Heart left ventricle (tissue), 16 donors: ENCODE data around the gene GBX2. TPM values are rescaled to one million over a fixed set of nuclear protein-coding genes. Genes with fewer than 3 reads are reported as not detected.

Source experiments
- ATAC-seq, 4 donors: fragments of 200-7000 bp; cut with Tn5 transposase; one replicate each; pipeline ENCODE4 v1.9.1; 2020 to 2022; ENCODE audit warnings: moderate library complexity in 4 of 4, mild to moderate bottlenecking in 3 of 4, moderate number of reproducible peaks in 1 of 4
- DNase-seq, 5 donors: peaks; one replicate each; pipeline ENCODE4 v3.0.0-alpha.2; 2020
- H3K27ac ChIP-seq, 12 donors: fragments of 200-600 bp; sonication (generic) in 4 of 12; one replicate each; pipeline versions ENCODE4 v1.5.0 to v1.8.0; 2016 to 2022; ENCODE audit warnings: mild to moderate bottlenecking in 2 of 12
- H3K27me3 ChIP-seq, 9 donors: fragments of 200-600 bp; sonication (generic) in 2 of 9; one replicate each; pipeline versions ENCODE4 v1.5.1 to v1.8.0; 2016 to 2022; ENCODE audit warnings: mild to moderate bottlenecking in 3 of 9
- H3K36me3 ChIP-seq, 9 donors: fragments of 200-600 bp; sonication (generic) in 2 of 9; one replicate each; pipeline versions ENCODE4 v1.5.0 to v1.8.0; 2018 to 2022; ENCODE audit warnings: mild to moderate bottlenecking in 2 of 9
- H3K4me1 ChIP-seq, 12 donors: fragments of 200-600 bp; sonication (generic) in 4 of 12; one replicate each; pipeline versions ENCODE4 v1.5.0 to v1.8.0; 2016 to 2022; ENCODE audit warnings: mild to moderate bottlenecking in 3 of 12
- H3K4me3 ChIP-seq, 12 donors: fragments of 200-600 bp; sonication (generic) in 4 of 12; one replicate each; pipeline versions ENCODE4 v1.5.0 to v1.8.0; 2017 to 2022; ENCODE audit warnings: mild to moderate bottlenecking in 9 of 12, moderate library complexity in 4 of 12
- H3K9me3 ChIP-seq, 12 donors: fragments of 200-600 bp; sonication (generic) in 4 of 12; one replicate each; pipeline versions ENCODE4 v1.5.0 to v1.8.0; 2016 to 2022; ENCODE audit warnings: mild to moderate bottlenecking in 1 of 12
- POLR2A ChIP-seq, 2 donors: fragments of 450-650 bp; IDR thresholded peaks; one replicate each; pipeline ENCODE4 v1.6.1; 2017; ENCODE audit warnings: antibody characterized with exemption in 2 of 2, mild to moderate bottlenecking in 2 of 2, moderate library complexity in 2 of 2
- WGBS, 4 donors: extraction: QIAGEN DNeasy Blood & Tissue Kit in 2 of 4; methylation state at CpG; one replicate each; pipeline versions ENCODE4 v1.1.5 to v1.1.7; 2013 to 2018; 5-methylcytosine and 5-hydroxymethylcytosine counted together
- intact Hi-C, 10 donors: fragments of 100-400 bp; cut with DNase I; formaldehyde crosslinking; loops; one replicate each; pipeline versions ENCODE4 v1.11.1 to v1.14.2; 2022
- polyA plus RNA-seq, 2 donors: library from polyadenylated mRNA; stranded (reverse); fragments of 200-250 nt; gene quantifications; one replicate each; pipeline ENCODE4 v1.2.3, GENCODE V29; 2013
- total RNA-seq, 9 donors: library from RNA; depleted of rRNA in 2 of 9; stranded (reverse); fragments of >200 nt in 2 of 9; fragmentation: NEBNext Ultra II Directional in 3 of 9; extraction: Animal tissue kit (Norgen Biotek cat#: 25700) in 3 of 9; gene quantifications; one replicate each; pipeline versions ENCODE4 v1.1.0 to v1.2.4, GENCODE V29; 2016 to 2023
- TF ChIP-seq, protein P1 (sequence below), 12 donors: fragments of 200-600 bp; sonication (generic) in 4 of 12; IDR thresholded peaks; one replicate each; pipeline versions ENCODE4 v1.5.0 to v1.8.0; 2018 to 2022; ENCODE audit warnings: antibody characterized with exemption in 12 of 12, mild to moderate bottlenecking in 5 of 12
- donor health status: ischemic (EF 13 %, LVEDD 7.1; RV severe dilation, severe dysfunction).
- donor health status: healthy with polysubstance abuse.
- donor health status: DM: no; HTN: yes; CAD: no.
- donor health status: DM: no; HTN: no; CAD: no.
- donor health status: ischemic (EF 25% LVEDD 6.9; RV normal size, moderate dysfunction).
- donor health status: ischemic (EF 25% LVEDD 5.7; RV mildly dilated, moderate dysfunction).
- donor health status: healthy.
- donor health status: DM: yes; HTN: yes; CAD: no.
- donor health status: ischemic (EF 35%, LVEDD 5.7; RV mildly dilated, moderate dysfunction).
- donor health status: nonischemic (EF 11% LVEDD 7.7; RV severe dilation, severe dysfunction).
- donor health status: DM: yes; HTN: yes; CAD: no.
- donor health status: PGD.
- donor health status: ischemic (EF 29% LVEDD 5.4; RV normal size, mild dysfunction).
- donor health status: nonischemic (EF 23%, LVEDD 6.1; RV moderate dilation, normal function).

GBX2 gene
- total and polyA plus RNA-seq, 11 donors = 0.15 to 0.55 (median 0.17) TPM; not detected in 8

DNA sequence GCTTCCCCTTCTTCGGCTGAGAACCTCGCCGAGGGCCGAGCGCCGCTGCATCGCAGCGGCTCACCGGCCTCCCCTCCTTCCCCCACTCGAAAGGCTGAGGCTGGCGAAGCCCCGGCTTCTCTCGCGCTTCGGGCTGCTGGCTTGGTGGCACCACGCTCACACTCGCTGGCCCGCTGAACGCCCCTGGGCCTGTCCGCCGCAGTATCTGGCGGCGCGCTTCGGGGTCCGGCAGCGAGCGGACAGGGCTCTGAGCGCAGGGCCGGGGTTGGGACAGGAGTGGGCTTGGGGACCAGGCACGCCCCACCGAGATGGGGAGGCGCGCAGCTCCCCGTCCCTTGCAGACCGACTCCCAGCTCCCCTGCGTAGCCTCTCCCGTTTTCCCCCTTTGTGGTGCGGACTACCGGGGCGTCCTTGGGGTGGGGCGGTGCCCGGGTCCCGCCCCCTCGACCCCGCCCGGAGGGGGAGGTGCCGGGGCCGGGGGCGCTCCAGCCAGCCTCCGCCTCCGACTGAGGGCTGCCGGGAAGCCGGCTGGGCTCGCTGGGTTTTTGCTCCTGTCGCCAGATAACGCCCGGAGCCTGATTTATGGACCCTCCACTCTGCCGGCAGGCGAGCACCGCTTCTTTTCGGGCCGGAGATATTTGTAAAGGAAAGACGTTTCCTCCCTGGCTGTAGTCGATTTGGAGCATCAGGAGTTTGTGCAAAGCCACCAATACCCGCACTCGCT, 3.8 kb downstream of the GBX2 start:
- H3K9me3 ChIP-seq = no peaks in the 10 kb centered on the region
- ATAC-seq (peak in 1 of 4 donors; percentile 11), DNase-seq (no peak)
- H3K27ac ChIP-seq = no peak overlapping the region
- 1% methylated on average over 20 to 67 of the region's 67 CpGs for WGBS, 4 donors
- peaks cover 18 to 64% (median 39%) of the 10 kb centered on the region in 12 donors for H3K4me1 ChIP-seq
- intact Hi-C loops = no loop called here
- H3K27me3 ChIP-seq = peaks cover 60 to 100% (median 97%) of the 10 kb centered on the region in 9 donors
- H3K36me3 ChIP-seq = no peaks in the 10 kb centered on the region
- no peak for TF ChIP-seq POLR2A (IDR thresholded peaks at IDR 0.05)
- TF ChIP-seq, protein P1, sequence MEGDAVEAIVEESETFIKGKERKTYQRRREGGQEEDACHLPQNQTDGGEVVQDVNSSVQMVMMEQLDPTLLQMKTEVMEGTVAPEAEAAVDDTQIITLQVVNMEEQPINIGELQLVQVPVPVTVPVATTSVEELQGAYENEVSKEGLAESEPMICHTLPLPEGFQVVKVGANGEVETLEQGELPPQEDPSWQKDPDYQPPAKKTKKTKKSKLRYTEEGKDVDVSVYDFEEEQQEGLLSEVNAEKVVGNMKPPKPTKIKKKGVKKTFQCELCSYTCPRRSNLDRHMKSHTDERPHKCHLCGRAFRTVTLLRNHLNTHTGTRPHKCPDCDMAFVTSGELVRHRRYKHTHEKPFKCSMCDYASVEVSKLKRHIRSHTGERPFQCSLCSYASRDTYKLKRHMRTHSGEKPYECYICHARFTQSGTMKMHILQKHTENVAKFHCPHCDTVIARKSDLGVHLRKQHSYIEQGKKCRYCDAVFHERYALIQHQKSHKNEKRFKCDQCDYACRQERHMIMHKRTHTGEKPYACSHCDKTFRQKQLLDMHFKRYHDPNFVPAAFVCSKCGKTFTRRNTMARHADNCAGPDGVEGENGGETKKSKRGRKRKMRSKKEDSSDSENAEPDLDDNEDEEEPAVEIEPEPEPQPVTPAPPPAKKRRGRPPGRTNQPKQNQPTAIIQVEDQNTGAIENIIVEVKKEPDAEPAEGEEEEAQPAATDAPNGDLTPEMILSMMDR (IDR thresholded peaks at IDR 0.05) = no peak
- H3K4me3 ChIP-seq = peak overlapping the region; percentile 14 to 56 (median 42)

DNA sequence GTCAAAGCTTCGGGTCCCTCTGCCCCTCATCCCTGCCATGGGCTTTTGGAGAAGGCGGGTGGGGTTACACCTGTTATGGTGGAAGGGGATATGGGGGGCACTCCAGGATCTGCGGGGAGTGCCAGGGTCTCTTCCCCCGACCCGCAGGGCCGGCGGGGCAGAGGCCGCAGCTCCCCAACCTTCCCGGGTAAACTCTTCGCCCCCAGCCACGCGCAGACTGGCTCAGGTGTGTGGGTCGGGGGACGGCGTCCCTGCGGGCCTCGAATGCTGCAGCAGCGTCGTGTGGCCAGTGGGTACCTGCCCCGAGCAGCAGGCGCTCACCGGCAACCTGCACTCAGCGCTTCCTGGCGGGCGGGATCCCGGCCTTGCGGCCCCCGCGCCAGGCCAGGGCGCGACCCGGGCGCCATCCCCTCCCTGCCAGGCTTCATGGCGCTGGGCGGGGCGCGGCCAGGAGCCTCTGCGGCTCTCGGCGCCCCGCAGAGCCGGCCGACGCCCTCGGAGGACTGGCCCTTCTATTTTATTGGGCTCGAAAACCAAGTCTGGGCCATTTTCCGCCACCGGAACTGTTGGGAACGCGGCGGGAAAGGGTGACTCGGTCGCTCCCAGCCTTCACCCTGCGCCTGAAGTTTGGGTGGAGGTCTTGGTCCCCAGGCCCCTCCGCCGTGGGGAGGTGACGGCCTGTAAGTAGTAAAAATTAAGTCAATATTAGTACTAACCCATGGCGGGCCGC, 4.5 kb downstream of the GBX2 start:
- no peak for DNase-seq
- Histone ChIP-seq H3K9me3 (no peaks in the 10 kb centered on the region), H3K4me3 (peak overlapping the region; percentile 14 to 56 (median 42))

DNA sequence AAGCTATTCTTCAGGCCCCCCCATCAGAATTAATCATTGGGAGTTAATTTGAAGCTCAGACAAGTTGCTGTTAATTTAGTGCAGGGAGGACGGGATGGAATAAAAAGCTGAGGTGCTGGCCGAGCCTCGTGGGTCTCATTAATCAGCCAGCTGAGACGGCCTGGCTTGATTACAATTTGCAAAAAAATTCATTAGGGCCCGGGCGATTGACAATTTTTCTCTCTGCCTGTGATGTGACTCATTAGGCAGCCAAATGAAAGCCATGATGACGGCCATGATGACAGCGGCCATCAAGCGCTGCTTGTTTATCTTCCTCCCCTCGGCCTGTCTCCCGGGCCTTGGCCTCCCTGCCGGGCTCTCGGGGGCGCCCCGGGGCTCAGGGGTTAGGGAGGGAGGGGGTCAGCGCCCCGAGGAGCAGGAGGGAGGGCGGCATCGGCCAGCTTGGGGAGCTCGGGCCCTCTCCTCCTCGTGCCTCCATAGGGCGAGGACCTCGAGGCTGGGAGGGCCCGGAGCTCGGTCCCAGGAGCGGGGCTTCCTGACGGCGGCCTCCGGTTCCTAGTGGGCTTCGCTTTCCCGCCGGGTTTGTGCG, 5.2 kb downstream of the GBX2 start:
- TF ChIP-seq POLR2A (IDR thresholded peaks at IDR 0.05) = no peak
- TF ChIP-seq, protein P1 (IDR thresholded peaks at IDR 0.05) = no peak
- Histone ChIP-seq H3K27me3 (peaks cover 47 to 97% (median 96%) of the 10 kb centered on the region in 9 donors), H3K9me3 (no peaks in the 10 kb centered on the region), H3K36me3 (no peaks in the 10 kb centered on the region), H3K4me1 (peaks cover 15 to 53% (median 29%) of the 10 kb centered on the region in 12 donors), H3K4me3 (peak overlapping the region in 2 of 12 donors; percentile 14 to 50), H3K27ac (no peak overlapping the region)
- DNase-seq = no peak
- ATAC-seq = no peak
- intact Hi-C loops = no loop called here
- WGBS, 4 donors = 14 to 26% (median 21%) methylated on average over 22 to 33 of the region's 33 CpGs

More for the DNA sequence above, 4.5 kb downstream of the GBX2 start:
- Histone ChIP-seq H3K27me3 (peaks cover 54 to 100% (median 97%) of the 10 kb centered on the region in 9 donors), H3K4me1 (peaks cover 18 to 59% (median 34%) of the 10 kb centered on the region in 12 donors), H3K27ac (no peak overlapping the region), H3K36me3 (no peaks in the 10 kb centered on the region)
- TF ChIP-seq POLR2A (IDR thresholded peaks at IDR 0.05) = no peak
- TF ChIP-seq, protein P1 (IDR thresholded peaks at IDR 0.05) = no peak
- 3 to 7% (median 5%) methylated on average over 4 to 59 of the region's 59 CpGs for WGBS, 4 donors
- ATAC-seq = no peak
- intact Hi-C loops = no loop called here
